Caki2 (cell line): ENCODE data around the gene PABPN1. TPM values are rescaled to one million over a fixed set of nuclear protein-coding genes. Genes with fewer than 3 reads are reported as not detected.
"Not testable (repeated sequence)": the region's sequence is repeated elsewhere in the genome, so short reads cannot be mapped to it uniquely, and the experiment has no call there.

Experiments
- DNase-seq: peaks from one replicate; pipeline ENCODE4 v3.0.0-alpha.2; 2015; ENCODE audit warnings: low read depth
- in situ Hi-C: cut with HindIII; loops from 2 replicates; pipeline ENCODE4 v1.10.0; 2016; ENCODE audit warnings: low sequenced_read_pairs, low pct_unique_long_range_greater_than_20kb, mixed read lengths
- total RNA-seq: library from RNA; depleted of rRNA; stranded (reverse); fragments of >200 nt; shearing (Covaris generic); gene quantifications from 2 replicates; pipeline ENCODE4 v1.2.3, GENCODE V29; 2014; ENCODE audit warnings: low replicate concordance

PABPN1 gene
- total RNA-seq, 1 experiment from 2014 or later = 73.8 TPM

DNA sequence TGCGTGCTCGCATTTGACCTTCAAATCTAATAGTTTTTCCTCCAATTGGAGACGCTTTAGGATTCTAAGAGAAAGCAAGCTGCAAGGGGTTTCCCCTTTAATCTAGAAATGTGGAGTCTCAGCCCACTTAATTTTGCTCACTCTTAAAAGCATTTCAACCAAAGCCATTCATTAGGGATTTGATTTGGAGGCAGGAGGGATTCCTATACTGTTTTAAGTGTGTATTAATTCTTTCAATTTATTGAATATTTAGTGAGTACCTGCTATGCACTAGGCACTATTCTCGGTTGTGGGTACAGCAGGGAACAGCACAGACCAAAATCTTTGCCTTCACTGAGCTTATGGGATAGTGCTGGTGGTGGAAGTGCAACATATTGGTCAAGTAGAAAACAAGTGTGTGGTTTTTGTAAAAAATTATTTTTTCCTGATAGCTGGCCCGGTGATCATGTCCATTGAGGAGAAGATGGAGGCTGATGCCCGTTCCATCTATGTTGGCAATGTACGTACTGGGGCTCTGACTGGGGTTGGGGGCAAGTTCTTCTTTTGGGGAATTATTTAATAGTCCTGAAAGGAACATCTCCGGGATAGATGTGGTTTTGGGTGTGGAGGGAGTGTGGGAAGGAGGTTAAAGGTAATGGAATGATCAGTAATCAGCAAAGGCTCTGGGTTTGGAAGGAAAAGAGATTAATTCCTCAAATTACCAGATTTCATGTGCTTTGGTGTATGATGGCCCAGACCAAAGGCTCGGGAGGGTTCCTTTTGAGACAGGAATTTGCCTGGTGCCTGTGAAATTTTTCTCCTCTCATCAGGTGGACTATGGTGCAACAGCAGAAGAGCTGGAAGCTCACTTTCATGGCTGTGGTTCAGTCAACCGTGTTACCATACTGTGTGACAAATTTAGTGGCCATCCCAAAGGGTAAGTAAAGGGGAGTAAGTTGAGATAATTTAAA, 1.6 kb downstream of the PABPN1 start:
- DNase-seq = no peak
- in situ Hi-C loops = no loop called here

GRCh38 chr14:23323838-23324454, 2.7 kb downstream of the PABPN1 start:
- DNase-seq = no peak
- in situ Hi-C loops = no loop called here

- in situ Hi-C loops = no loop called here
- no peak for DNase-seq
Measured at GRCh38 chr14:23324455-23324846, 3.2 kb downstream of the PABPN1 start.

DNA sequence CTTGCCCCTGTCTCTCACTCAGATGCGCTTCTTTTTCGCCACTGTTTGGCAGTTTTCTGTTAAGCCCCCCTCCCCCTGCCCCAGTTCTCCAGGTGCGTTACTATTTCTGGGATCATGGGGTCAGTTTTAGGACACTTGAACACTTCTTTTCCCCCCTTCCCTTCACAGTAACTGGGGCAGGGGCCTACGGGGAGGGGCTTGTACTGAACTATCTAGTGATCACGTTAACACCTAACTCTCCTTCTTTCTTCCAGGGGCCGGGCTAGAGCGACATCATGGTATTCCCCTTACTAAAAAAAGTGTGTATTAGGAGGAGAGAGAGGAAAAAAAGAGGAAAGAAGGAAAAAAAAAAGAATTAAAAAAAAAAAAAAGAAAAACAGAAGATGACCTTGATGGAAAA, 3.7 kb downstream of the PABPN1 start:
- DNase-seq = no peak
- in situ Hi-C loops = no loop called here

DNA sequence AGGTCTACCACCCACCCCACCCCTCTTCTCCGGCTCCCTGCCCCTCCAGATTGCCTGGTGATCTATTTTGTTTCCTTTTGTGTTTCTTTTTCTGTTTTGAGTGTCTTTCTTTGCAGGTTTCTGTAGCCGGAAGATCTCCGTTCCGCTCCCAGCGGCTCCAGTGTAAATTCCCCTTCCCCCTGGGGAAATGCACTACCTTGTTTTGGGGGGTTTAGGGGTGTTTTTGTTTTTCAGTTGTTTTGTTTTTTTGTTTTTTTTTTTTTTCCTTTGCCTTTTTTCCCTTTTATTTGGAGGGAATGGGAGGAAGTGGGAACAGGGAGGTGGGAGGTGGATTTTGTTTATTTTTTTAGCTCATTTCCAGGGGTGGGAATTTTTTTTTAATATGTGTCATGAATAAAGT, 4.5 kb downstream of the PABPN1 start:
- in situ Hi-C loops, DNase-seq: not testable (repeated sequence)

DNA sequence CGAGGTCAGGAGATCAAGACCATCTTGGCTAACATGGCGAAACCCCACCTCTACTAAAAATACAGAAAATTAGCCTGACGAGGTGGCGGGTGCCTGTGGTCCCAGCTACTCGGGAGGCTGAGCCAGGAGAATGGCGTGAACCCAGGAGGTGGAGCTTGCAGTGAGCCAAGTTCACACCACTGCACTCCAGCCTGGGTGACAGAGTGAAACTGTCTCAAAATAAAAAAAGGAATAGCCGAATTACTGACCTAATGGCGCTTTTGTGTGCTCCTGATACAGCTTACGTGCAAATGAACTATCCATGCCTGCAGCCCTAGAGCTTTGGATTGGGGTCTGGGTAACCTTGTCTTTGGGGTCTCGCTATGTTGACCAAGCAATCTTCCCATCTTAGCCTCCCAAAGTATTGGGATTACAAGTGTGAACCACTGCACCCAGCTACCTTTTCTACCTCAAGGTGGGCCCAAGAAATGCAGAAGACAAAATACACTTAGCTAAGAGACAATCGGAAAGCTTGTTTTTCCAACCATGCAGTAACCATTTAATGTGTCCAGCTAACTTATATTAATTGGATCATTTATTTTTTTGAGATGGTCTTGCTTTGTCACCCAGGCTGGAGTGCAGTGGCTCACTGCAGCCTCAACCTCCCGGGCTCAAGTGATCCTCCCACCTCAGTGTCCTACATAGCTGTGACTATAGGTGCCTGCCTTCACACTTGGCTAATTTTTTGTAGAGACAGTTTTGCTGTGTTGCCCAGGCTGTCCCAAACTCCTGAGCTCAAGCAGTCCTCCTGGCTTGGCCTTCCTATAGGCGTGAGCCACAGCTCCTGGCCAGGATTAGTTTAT, 5.5 kb downstream of the PABPN1 start:
- in situ Hi-C loops = no loop called here
- no peak for DNase-seq

GRCh38 chr14:23327947-23328744, 6.9 kb downstream of the PABPN1 start:
- in situ Hi-C loops = no loop called here
- DNase-seq = no peak

GRCh38 chr14:23335623-23336022, 14.4 kb downstream of the PABPN1 start:
- no peak for DNase-seq
- in situ Hi-C loops = no loop called here

GRCh38 chr14:23339506-23340268, 18.4 kb downstream of the PABPN1 start:
- in situ Hi-C loops = no loop called here
- DNase-seq = no peak

DNA sequence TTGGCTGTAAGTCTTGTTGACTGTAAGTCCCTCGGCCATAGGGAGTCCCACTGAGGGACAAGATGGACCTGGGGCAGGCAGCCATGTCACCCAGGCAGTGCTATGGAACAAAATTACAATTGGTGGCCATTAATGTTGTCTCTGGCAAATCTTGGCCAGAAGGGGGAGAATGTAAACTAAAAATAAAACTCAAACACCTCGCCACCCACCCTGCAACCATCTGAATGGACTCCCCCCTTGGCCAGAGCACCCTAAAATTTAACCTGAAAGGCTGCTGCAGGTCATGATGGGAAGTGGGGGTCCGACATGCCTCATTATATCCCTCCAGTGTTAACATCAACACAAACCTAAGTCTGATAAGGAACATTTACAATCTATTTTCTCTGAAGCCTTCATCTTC, 23.2 kb downstream of the PABPN1 start:
- no peak for DNase-seq
- in situ Hi-C loops = no loop called here

DNA sequence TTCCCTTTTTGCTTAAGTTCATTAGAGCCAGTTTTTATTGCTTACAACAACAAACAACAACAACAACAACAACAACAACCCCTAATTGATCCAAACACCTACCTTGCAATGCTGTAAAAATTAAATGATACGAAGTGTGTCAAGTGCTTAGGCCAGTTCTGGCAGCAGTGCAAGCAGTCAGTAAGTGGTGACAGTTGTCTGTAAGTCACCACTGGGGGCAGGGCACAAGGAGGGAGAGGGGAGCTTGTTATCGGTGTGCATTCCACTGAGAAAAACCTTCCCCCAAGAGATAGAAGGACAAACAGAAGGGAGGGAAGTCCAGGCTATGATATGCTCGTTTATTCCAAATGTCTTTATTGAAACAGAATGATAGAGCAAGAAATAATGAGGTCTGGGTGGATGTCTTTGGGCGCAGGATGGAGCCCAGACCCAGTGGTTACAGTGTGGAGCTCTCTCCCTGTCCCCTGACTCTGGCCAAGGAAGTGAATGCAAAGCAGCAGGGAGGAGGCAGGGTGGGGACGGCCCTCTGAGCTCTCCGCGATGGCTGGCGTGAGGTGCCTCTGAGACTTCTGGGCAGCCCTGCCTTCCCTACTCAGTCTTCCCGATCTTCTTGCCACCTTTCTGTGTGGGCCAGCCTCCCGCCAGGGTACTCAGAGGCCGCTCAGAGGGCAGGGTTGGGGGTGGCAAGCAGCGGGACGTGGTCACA, 24.9 kb downstream of the PABPN1 start:
- DNase-seq = no peak
- in situ Hi-C loops = no loop called here

DNA sequence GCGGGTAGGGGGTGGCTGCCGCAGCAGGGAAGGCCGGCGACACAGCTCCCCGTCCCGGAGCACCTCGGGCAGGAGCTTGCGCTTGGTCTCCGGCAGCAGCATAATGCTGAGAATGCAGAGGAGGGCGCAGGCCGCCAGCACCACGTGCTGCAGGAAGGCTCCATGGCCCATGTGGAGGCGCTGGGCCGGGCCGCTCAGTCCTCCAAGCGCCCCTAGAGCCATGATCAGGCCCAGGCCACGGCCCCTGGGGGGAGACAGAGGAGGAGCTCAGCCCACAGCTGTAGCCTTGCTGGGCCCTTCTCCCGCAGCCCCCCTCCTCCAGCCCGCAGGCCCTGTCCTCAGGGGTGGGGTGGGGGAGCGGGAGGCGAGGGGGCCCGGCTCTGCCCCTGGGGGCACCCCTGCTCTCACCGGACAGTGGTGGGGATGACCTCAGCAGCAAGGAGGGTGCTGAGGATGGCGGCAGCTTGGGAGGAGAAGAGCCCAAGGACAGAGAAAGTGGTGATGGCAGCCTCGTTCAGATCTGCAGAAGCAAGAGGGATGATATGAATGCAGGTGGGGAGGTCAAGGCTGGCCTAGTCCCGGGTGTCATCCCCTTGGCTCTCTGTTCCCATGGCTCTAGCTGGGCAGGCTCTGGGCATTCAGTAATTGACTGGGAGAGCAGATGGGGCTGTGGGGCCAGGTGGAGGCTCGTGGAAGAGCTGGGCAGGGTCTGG, 25.6 kb downstream of the PABPN1 start:
- in situ Hi-C loops = no loop called here
- no peak for DNase-seq

DNA sequence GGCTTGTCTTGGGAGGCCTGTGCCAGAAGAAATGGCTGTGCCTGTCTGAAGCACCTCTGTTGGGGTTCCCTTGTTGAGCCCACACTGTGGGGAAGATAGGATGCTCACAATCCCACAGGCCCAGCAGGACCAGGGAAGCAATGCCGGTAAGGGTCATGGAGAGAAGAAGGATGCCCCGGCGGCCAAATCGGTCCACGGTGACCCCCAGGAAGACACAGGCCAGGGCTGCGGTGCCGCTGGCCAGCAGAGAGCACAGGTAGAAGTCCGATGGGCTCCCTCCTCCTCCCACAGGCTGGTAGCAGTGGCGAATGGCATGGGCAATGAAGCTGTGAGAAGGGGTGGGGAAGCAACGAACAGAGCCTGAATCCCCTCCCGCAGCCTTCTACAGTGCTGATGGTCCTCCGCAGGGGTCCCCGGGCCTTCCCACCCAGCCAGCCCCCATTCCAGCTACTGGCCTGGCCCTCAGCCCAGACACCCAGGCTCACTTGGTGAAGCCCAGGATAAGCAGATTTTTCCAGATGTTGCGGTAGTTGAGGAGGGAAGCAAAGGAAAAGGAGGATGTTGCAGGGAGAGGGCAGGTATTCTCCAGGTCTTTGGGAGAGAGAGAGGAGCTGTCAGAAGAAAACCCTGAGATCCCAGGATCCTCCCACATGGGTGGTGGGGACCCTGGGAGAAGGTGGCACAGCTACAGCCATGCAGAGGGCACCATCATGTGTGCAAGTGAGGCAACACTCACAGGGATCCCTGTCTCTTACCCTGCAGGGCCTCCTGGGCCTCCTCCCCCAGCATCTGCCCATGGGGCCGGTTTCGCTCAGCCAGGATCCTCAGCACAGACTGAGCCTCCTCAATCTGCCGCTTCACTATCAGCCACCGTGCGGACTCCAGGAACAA, 26.4 kb downstream of the PABPN1 start:
- in situ Hi-C loops = no loop called here
- DNase-seq = no peak

DNA sequence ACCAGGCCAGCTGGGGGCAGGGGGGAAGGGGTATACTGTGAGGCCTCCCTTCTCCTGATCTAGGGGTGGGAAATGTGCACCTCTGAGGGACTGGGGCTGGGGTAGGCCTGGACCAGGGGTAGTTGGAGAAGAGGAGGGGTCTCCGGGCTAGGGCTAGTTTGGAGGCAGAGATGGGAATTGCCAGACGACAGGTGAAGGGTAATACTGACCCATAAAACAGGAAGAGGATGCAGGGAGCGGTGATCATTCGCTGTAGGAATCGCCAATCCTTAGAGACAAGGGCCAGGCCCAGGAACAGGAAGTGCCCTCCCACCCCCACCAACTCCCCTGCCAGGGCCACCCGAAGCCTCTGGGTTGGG, 27.0 kb downstream of the PABPN1 start:
- no peak for DNase-seq
- in situ Hi-C loops = no loop called here

- in situ Hi-C loops = no loop called here
- DNase-seq = no peak
Measured at GRCh38 chr14:23349156-23349845, 28.0 kb downstream of the PABPN1 start.
